Fibroblast of peridontal ligament (primary cell): Measurements from ENCODE around the gene DMD.
A peak's percentile ranks its signal among the peaks of the same experiment; 100 is the strongest.

Source experiments
- DNase-seq: peaks from one replicate; pipeline ENCODE4 v3.0.0-alpha.2; 2010; ENCODE audit errors: extremely low read depth

The DMD gene

DNA sequence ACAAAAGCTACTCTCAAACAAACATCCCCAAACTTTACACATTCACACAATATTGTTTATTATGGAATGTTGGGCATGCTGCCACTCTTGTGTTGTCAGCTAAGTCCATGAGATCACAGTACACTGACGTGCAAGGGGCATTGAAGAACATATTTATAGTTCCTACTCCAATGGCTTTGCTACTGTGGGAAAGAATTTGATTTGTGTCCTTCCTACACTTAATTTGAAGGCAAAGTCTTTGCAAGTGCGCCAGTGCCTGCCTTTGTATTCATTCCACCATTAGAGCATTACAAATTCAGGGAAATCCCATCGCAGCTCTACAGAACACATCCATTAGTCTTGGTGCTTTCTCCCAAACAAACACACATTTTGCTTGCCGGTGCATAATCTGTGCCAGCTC, 2094.1 kb downstream of the DMD start:
- DNase-seq: peak; percentile 0

DNA sequence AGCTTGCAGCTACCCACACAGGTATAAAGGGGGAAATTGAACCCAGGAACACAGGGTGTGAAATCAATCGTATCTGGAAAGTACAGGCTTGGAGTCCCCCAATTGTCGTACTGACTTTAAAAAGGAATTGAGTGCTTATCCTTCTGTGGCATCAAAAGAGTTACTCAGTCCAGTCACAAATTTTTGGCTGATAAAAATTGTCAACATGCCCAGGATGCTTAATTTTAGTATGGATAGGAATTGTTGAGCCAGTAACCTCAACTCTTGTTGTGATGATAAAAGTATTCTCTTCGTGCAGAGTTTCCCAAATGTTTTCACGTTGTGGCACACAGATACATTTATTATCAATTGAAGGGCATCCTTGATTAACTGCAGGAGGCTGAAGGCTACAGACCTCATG, 2096.0 kb downstream of the DMD start:
- DNase-seq: no peak

- no peak for DNase-seq
These were observed 2096.5 kb downstream of the DMD start for GRCh38 chrX:31114858-31115257.

- no peak for DNase-seq
These were observed 2098.9 kb downstream of the DMD start for GRCh38 chrX:31112226-31112999.

- no peak for DNase-seq
These were observed 2100.7 kb downstream of the DMD start for GRCh38 chrX:31110657-31111056.

- DNase-seq: no peak
These were observed 2111.7 kb downstream of the DMD start for GRCh38 chrX:31099536-31100090.

DNA sequence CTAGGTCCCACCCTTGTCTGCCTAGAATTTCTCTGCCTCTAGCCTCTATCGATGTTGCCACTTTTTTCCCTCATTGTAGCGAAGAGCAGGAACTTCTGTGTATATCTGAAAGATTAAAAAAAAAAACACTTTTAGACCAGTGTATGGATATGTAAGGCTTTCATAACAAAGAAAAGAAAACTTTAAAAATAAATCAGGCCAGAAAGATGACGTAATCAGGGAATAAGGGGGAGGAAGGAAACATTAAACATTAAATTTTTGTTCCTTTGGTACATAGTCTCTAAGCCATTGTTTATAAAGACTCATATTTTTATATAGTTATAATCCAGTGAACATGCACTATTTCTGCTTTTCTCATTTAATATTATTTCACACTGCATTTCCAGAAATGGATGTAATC, 2113.3 kb downstream of the DMD start:
- DNase-seq: no peak

- DNase-seq: no peak
These were observed 2117.7 kb downstream of the DMD start for GRCh38 chrX:31093639-31093975.

GRCh38 chrX:31092970-31093638, 2118.2 kb downstream of the DMD start:
- DNase-seq: no peak

DNA sequence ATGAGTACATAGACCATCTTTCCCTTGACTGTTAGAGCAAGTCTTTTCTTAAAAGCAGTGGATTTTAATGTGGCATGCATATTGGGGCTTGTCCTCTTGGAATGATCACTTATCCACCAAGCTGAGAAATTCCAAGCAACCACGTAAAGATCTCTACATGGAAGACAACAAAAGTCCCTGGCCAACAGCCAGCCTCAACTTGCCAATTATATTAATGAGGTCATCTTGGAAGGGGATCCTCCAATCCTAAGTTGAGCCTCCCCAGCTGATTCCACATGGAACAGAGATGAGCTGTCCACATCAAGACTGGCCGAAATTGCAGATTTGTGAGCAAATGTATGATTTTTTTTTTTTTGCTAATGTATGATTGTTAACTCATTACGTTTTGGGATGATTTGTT, 2118.9 kb downstream of the DMD start:
- no peak for DNase-seq

DNA sequence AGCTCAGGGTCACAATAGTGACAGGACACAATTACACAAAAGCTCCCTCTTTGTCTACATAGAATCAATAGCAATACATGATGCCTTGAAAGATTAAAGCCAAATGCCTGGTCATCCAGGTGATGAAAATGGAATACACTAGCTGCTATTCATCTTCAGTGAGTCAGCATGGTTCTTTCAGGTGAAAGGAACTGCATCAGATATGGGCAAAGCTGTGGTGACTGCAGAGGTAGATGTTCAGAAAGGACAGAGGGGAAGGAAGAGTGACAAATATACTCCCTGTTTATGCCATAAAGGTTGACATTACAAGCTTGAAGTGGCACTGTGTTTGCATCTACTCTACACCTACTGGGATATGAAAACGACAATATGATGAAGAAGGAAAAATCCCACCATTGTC, 2119.5 kb downstream of the DMD start:
- no peak for DNase-seq

DNA sequence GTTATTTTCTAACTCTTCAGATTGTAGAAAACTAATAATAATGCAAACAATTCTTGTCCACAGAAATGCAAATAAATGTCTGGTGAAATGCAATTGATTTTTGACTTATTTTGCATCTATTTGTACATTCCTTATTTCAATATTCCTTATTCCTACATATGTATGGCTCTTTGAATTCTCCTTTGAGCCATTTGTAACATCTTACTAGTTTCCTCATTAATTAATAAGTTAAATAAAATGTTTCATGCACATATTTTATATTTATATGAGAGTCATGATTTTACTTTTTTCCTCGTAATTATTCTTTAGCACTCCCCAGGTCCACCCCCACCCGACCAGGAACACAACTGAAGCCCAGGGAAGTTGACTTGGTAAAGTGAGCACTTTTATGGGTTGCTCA, 2136.8 kb downstream of the DMD start:
- no peak for DNase-seq

GRCh38 chrX:31071725-31072124, 2139.6 kb downstream of the DMD start, which contains the start of gene FTHL17:
TSS of gene FTHL17 (minus strand) at chrX:31072041. CDS start at chrX:31071953, 88 bp downstream.
- no peak for DNase-seq

DNA sequence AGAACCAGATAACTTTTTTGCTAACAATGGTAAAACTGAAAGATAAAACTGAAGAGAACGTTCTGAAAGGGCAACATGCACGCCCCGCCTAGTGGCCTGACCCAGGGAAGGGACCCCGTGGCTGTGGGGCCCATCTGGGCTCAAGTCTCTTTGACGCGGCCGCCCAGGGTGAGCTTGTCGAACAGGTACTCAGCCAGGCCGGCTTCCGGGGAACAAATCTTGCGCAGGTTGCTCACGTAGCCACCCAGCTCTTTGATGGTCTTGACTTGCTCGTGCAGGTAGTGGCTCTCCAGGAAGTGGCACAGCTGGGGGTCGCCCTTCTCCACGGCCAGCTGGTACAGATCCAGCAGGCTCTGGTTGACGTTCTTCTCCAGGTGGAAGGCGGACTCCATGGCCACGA, 2140.1 kb downstream of the DMD start:
- DNase-seq: no peak

DNA sequence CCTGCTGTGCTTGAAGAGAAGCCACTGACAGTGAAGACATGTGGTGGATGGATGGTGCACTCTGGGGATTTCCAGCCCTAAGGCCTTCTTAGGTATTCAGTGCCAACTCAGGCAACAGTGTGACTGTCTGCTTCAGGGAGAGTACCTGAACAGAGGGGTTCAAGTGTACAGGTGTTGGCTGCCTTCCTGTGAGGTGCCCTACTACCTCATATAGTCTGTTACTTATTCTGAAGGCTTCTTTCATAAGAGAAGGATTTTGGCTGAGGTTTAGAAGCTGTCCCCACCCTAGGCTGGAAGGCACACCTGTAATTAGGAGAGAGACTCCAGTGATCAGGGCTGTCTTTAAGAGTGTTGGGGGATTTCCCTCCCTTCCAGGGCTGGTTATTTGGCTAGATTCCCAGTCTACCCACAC, 2141.3 kb downstream of the DMD start:
- DNase-seq: no peak
